Bronchial epithelial cell (primary cell): ENCODE measurements around the gene MROH9. TPM values are rescaled to one million over a fixed set of nuclear protein-coding genes. Genes with fewer than 3 reads are reported as not detected.
A peak's percentile ranks its signal among the peaks of the same experiment; 100 is the strongest.
"Not testable (repeated sequence)": the region's sequence is repeated elsewhere in the genome, so short reads cannot be mapped to it uniquely, and the experiment has no call there.

Experiments used
- DNase-seq: peaks from one replicate; pipeline ENCODE4 v3.0.0-alpha.2; 2010; ENCODE audit warnings: low read depth
- FAIRE-seq: peaks from 2 replicates; lab custom pipeline; 2011; peaks lifted over from hg19 to GRCh38; lab: Jason Lieb, UNC
- H3K27me3 ChIP-seq: 2 replicates; pipeline ENCODE4 v1.5.1; 2011; ENCODE audit warnings: low read length; ENCODE audit not compliant: control insufficient read depth, insufficient read depth
- H3K36me3 ChIP-seq: 2 replicates; pipeline ENCODE4 v1.5.1; 2011; ENCODE audit warnings: low read length; ENCODE audit not compliant: control insufficient read depth, insufficient read depth
- H3K4me3 ChIP-seq: 2 replicates; pipeline ENCODE4 v1.5.1; 2011; ENCODE audit warnings: mild to moderate bottlenecking, low read depth, low read length, control low read depth
- CTCF ChIP-seq: IDR thresholded peaks from 2 replicates; pipeline ENCODE4 v1.5.1; 2011; ENCODE audit warnings: mild to moderate bottlenecking, moderate library complexity, low read length, control low read depth, inconsistent platforms; ENCODE audit not compliant: insufficient read depth, severe bottlenecking
- total RNA-seq: library from RNA; depleted of rRNA; stranded (reverse); fragments of >200 nt; gene quantifications from 2 replicates; pipeline ENCODE4 v1.2.1, GENCODE V29; 2014

MROH9 gene
- total RNA-seq, 1 donor from 2014 or later: not detected

GRCh38 chr1:170938281-170938680 lies 2.9 kb downstream of the MROH9 start:
- no peak for DNase-seq
- FAIRE-seq: no peak
- no peak for TF ChIP-seq CTCF
- no peaks in the 10 kb centered on the region for H3K27me3 ChIP-seq
- no peaks in the 10 kb centered on the region for H3K36me3 ChIP-seq
- no peak overlapping the region for H3K4me3 ChIP-seq

DNA sequence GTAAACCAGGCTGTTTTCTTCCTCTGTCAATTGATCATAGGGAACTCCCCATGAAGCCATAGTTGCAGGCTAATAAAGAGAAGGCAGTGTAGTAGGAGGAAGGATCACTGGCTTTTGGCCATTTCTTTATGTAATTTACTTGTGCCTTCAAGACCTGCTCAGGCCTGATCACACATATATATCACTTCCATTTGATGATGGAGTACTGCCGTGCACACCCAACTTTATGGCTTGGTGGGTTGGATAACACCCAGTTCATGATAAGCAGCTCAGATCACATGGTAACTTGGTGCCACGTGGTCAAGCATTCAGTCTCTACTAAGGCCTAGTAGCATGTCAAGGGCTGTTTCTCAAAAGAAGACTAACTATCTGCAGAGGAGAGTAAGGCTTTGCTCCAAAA lies 4.1 kb downstream of the MROH9 start:
- FAIRE-seq: no peak
- no peak for TF ChIP-seq CTCF
- DNase-seq: no peak
- no peaks in the 10 kb centered on the region for H3K27me3 ChIP-seq
- no peaks in the 10 kb centered on the region for H3K36me3 ChIP-seq
- no peak overlapping the region for H3K4me3 ChIP-seq

DNA sequence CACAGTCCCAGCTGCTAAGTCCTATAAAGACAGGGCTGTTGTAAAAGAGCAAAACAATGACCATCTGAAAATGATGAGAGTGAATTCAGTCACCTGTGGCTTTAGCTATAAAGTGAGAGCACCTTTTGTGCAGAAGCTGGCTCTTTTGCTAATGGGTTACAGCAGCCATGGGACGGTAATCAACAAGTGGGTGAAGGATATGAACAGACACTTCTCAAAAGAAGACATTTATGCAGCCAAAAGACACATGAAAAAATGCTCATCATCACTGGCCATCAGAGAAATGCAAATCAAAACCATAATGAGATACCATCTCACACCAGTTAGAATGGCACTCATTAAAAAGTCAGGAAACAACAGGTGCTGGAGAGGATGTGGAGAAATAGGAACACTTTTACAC lies 16.4 kb downstream of the MROH9 start:
- not testable (repeated sequence) for DNase-seq, H3K36me3 ChIP-seq, H3K27me3 ChIP-seq, H3K4me3 ChIP-seq, FAIRE-seq

DNA sequence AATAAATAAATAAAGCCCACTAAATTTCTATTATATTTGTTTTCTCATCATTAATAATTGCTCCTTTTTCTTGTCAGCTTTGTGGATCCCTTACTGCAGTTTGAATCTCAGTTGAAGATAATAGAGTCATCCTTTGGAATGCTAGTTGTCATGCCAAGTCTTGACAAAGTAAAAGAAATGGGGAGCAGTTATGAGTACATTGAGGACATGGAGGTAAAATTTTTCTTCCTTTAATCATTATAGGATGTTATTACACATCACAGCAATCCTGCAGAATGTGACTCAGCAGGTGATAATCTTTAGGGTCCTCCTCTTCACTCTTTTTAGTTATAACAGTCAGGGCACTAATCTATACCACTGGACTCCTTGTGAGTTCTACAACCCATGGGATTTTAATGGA lies 24.1 kb downstream of the MROH9 start:
- DNase-seq (peak; percentile 85), FAIRE-seq (no peak)

GRCh38 chr1:170964506-170964905 lies 29.2 kb downstream of the MROH9 start:
- no peaks in the 10 kb centered on the region for H3K27me3 ChIP-seq
- FAIRE-seq: no peak
- no peak for DNase-seq
- no peak overlapping the region for H3K4me3 ChIP-seq
- no peak for TF ChIP-seq CTCF
- H3K36me3 ChIP-seq: no peaks in the 10 kb centered on the region

More for the DNA sequence above, 24.1 kb downstream of the MROH9 start:
- H3K4me3 ChIP-seq: no peak overlapping the region
- H3K36me3 ChIP-seq: no peaks in the 10 kb centered on the region
- no peak for TF ChIP-seq CTCF
- H3K27me3 ChIP-seq: no peaks in the 10 kb centered on the region

- H3K36me3 ChIP-seq: no peaks in the 10 kb centered on the region
- peak; percentile 46 for TF ChIP-seq CTCF
- DNase-seq: peak; percentile 51
- no peak for FAIRE-seq
- H3K27me3 ChIP-seq: no peaks in the 10 kb centered on the region
- no peak overlapping the region for H3K4me3 ChIP-seq
Measured at GRCh38 chr1:170967042-170967910, 31.9 kb downstream of the MROH9 start.
